NOMO-1 treated with dmso at 0.1 percent for 144 hours (cell line): ENCODE data around the gene ACAP1.
"Not testable (repeated sequence)": the region's sequence is repeated elsewhere in the genome, so short reads cannot be mapped to it uniquely, and the experiment has no call there.

Experiments used
- DNase-seq: peaks from one replicate; lab custom pipeline; 2025; ENCODE audit not compliant: unreplicated experiment; lab: John Stamatoyannopoulos, UW

The ACAP1 gene

GRCh38 chr17:7328840-7329373, 7.4 kb upstream of the ACAP1 start, which contains the start of gene NEURL4:
NEURL4 (minus strand) TSS chr17:7329335; CDS start chr17:7329312, 23 bp downstream.
- DNase-seq = no peak

DNA sequence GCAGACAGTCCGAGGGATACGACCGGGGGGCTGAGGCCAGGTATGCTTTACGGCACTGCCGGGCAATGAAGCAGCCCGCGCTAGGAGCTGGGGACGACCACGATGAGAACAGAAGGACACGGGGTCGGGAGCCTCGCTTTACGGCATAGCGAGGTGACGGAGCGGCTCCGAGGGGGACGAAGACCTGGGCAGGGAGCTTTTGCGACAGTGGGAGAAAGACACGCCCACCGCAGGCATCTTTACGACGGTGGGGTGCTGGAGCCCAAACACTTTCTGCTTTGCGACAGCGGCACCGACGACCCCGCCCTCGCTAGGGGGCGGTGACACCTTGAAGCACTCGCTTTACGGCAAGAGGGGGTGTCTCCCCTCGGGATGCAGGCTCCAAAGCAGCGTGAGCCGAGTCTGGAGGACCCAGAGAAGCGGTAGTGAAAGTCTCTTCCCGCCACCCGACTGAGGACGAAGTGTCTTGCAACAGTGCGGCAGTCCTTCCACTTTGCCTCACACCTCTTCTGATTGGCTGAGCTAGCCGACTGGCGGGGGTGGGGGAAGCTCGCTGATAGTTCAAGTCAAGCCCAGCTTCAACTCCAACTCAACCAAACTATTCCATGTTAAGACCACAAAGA, 6.8 kb upstream of the ACAP1 start:
- peak; percentile 98 for DNase-seq

GRCh38 chr17:7329997-7330637, 6.2 kb upstream of the ACAP1 start:
- peak; percentile 65 for DNase-seq

DNA sequence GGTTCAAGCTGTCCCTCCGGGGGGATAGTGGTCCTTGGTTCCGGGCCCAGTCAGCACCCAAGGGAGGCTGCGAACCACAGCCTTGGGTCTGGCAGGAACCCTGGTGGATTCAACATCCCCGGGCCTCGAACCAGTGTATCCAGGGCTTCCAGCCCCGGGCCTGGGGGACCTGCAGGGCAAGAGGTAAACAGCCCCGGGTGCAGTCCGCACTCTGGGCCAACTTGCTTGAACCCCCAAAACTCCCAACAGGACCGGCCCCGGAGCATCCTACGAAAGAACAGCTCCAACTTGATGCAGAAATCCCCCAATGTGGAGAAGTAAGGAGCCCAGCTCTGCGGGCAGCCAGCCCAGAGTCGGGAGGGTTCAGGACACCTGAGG, 5.7 kb upstream of the ACAP1 start:
- no peak for DNase-seq

- no peak for DNase-seq
These were observed 4.2 kb upstream of the ACAP1 start for GRCh38 chr17:7332111-7332510.

DNA sequence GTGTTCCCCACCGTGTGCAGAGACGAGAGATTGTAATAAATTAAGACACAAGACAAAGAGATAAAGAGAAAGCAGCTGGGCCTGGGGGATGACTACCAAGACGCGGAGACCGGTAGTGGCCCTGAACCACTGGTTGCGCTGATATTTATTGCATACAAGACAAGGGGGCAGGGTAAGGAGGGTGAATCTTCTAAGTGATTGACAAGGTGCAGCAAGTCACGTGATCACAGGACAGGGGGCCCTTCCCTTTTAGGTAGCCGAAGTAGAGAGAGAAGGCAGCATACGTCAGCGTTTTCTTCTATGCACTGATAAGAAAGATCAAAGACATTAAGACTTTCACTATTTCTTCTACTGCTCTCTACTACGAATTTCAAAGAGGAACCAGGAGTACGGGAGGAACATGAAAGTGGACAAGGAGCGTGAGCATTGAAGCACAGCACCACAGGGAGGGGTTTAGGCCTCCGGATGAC, 3.7 kb upstream of the ACAP1 start:
- DNase-seq = not testable (repeated sequence)

- DNase-seq = no peak
These were observed 1.3 kb upstream of the ACAP1 start for GRCh38 chr17:7334938-7335538.

DNA sequence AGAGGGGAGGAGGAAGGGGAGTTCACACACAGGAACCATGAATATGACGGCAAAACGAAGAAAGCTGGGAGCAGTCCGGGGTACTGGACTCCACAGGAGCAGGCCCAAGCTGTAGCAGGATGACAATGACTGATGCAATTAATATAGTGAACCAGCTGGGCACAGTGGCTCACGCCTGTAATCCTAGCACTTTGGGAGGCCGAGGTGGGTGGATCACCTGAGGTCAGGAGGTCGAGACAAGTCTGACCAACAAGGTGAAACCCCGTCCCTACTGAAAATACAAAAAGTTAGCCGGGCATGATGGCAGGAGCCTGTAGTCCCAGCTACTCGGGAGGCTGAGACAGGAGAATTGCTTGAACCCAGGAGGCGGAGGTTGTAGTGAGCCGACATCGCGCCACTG, 564 bp upstream of the ACAP1 start:
- not testable (repeated sequence) for DNase-seq

DNA sequence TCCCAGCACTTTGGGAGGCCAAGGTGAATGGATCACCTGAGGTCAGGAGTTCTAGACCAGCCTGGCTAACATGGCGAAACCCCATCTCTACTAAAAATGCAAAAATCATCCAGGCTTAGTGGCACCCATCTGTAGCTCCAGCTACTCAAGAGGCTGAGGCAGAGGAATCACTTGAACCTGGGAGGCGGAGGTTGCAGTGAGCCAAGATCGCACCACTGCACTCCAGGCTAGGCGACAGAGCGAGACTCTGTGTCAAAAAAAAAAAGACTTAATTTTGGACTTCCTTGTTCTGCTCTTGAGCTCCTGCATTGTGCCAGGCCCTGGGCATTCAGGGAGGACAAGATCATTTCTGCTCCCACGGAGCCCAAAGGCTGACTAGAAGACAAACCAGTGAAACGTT, 1.3 kb downstream of the ACAP1 start:
- DNase-seq = not testable (repeated sequence)

DNA sequence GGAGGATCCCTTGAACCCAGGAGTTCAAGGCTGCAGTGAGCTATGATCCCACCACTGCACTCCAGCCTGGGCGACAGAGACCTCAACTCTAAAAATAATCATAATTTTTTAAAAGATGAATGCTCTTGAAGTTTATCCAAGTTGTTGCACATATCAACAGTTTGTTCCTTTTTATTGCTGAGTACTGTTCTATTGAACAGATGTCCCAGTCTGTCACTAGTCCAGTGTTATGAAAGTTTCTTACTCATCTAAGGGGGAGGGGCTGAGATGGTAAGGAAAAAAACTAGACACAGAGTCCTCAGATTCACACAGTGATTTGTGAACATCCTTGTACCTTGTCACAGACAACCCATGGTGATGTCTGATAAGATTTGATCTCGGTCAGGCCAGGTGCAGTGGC, 3.9 kb downstream of the ACAP1 start:
- no peak for DNase-seq

- DNase-seq = no peak
These were observed 5.5 kb downstream of the ACAP1 start for GRCh38 chr17:7341842-7342241.

GRCh38 chr17:7343250-7343649, 6.9 kb downstream of the ACAP1 start:
- no peak for DNase-seq

DNA sequence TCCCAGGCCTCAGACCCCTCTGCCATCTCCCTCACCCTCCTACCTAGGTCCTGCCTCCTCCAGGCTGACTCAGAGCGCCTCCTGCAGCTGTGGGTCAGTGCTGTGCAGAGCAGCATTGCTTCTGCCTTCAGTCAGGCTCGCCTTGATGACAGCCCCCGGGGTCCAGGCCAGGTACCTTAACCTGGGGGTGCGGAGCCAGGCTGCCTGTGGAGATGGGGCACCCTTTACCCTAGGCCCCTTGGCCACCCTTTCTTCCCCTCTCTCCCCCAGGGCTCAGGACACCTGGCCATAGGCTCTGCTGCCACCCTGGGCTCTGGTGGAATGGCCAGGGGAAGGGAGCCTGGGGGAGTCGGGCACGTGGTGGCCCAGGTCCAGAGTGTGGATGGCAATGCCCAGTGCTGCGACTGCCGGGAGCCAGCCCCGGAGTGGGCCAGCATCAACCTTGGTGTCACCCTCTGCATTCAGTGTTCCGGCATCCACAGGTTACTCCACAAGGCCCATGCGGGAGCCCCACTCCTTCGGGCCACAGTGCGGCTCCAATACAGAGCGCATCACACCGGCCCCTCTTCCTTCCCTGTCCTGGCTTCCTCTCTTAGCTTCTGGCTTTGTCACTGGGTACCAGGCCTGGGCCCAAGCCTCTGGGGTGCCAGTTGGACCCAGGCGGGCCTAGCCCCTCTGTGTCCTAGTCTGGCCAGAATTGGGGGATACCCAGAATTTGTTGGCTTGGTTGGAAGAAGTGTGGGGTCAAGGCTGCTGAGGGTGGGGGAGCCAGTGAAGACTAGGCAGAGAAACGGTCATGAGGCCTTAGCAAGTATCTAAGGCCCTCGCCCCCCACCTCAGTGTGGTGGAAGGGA, 10.7 kb downstream of the ACAP1 start:
- DNase-seq = no peak

DNA sequence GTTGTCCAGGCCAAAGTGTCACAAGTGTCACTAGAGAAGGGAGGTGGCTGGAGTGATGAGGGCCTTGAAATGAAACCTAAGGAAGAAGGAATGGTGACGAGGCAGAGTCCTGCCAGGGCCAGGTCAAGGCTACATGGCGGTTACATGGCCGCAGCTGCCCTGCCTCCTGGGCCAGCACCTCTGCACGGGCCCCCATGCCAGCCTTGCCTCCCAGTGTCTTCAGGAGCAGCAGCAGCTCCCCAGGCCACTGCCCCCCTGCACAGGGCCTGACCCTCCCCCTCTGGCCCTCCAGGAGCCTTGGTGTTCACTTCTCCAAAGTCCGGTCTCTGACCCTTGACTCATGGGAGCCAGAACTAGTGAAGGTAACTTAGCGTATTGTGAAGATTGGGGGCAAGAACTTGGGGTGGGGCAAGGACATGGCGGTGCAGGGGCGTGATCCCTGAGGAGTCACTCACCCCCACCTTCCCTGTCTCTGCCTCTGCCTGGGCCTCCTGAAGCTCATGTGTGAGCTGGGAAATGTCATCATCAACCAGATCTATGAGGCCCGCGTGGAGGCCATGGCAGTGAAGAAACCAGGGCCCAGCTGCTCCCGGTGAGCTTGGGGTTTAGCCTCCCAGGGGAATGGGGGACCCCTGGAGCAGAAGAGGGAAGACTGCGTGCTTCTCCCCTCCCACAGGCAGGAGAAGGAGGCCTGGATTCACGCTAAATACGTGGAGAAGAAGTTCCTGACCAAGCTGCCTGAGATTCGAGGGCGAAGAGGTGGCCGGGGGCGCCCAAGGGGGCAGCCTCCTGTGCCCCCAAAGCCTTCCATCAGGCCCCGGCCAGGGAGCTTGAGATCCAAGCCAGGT, 11.5 kb downstream of the ACAP1 start:
- no peak for DNase-seq

- DNase-seq = no peak
These were observed 12.3 kb downstream of the ACAP1 start for GRCh38 chr17:7348478-7349242.

DNA sequence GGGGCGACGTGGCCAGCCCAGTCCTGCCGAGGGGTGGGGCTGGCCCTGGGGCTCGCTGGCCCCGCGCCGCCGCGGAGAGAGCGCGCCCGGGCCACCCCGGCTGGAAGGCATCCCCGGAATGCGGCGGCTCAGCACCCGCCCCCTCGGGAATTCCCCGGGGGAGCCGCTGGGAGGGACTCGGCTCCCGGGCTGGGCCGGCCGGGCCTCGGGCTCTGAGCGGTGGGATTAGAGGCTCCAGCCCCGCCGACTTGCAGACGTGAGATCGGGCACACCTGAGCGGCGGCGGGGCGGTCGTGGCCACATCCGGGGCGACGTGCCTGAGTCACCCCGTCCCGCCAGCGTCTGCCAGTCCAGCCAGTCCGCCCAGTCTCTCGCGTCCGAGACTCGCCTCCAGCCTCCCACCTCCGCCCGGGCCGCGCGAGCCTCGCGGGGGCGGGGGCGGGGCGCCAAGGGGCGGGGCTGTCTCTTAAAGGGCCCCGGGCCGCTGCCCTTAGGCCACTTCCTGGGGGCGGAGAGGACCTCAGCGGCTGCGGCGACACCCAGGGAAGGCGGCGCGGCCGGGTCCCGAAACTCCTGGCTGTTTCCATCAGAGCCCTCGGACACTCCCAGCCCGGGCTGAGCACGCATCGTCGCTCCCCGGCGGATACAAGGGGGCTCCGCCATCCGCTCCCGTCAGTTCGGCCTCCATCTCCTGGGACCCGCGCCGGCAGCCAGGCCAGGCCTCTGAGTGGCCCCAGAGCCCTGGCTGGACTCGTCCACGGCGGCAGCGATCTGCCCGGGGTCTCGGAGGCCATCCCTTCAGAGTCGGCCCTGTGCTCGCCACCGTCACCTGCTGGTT, 15.6 kb downstream of the ACAP1 start, which contains the start of gene KCTD11:
KCTD11 (plus strand) TSS at position 498 of the 838 bp plus-strand sequence.
- DNase-seq = peak; percentile 30

DNA sequence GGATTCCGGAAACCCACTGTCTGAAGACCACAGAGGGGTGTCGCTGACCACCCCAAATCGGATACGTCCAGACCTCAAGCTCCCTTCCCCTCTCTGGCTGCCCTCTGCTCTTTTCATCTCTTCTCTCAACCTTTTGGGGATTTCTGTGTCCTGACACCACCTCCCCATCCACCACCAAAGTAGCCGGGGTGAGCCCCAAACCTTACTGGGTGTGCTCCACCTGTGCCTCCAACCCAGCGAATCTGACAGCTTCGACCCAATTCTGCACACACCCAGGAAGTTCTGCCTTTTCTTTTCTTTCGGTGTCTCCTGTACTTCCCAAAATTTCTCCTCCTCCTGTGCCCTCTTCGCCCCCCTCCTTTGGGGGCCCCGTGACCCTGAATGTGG, 16.2 kb downstream of the ACAP1 start:
- DNase-seq = no peak

- no peak for DNase-seq
These were observed 16.7 kb downstream of the ACAP1 start for GRCh38 chr17:7352910-7353635.
